ENCODE data around the gene MTFP1.
A peak's percentile ranks its signal among the peaks of the same experiment; 100 is the strongest.
"Not testable (repeated sequence)": the region's sequence is repeated elsewhere in the genome, so short reads cannot be mapped to it uniquely, and the experiment has no call there.

MTFP1 gene

GRCh38 chr22:30424534-30425326 is 838 bp upstream of the MTFP1 start:
- peak in 14 of 58 donors; percentile 15 to 69 (median 40) for DNase-seq

- no peak for DNase-seq
Observed at GRCh38 chr22:30425327-30425615, 297 bp upstream of the MTFP1 start.

GRCh38 chr22:30426388-30427353 is 1.1 kb downstream of the MTFP1 start:
- DNase-seq = peak in 54 of 58 donors; percentile 13 to 83 (median 52)

- no peak for DNase-seq
Observed at GRCh38 chr22:30427871-30428270, 2.3 kb downstream of the MTFP1 start.

- DNase-seq = no peak
Observed at GRCh38 chr22:30429887-30430286, 4.3 kb downstream of the MTFP1 start.

- DNase-seq = peak in 3 of 58 donors; percentile 4 to 34 (median 7)
Observed at GRCh38 chr22:30430933-30431332, 5.4 kb downstream of the MTFP1 start.

GRCh38 chr22:30432096-30432495 is 6.5 kb downstream of the MTFP1 start:
- no peak for DNase-seq

- no peak for DNase-seq
Observed at GRCh38 chr22:30432520-30432919, 7.0 kb downstream of the MTFP1 start.

GRCh38 chr22:30433227-30433626 is 7.7 kb downstream of the MTFP1 start:
- no peak for DNase-seq

GRCh38 chr22:30433773-30434172 is 8.2 kb downstream of the MTFP1 start:
- no peak for DNase-seq

GRCh38 chr22:30434843-30435242 is 9.3 kb downstream of the MTFP1 start:
- no peak for DNase-seq

- peak in 1 of 58 donors; percentile 17 for DNase-seq
Observed at GRCh38 chr22:30435674-30436126, 10.1 kb downstream of the MTFP1 start.

GRCh38 chr22:30436196-30436595 is 10.6 kb downstream of the MTFP1 start:
- DNase-seq = no peak

- DNase-seq = no peak
Observed at GRCh38 chr22:30438559-30438958, 13.0 kb downstream of the MTFP1 start.

- no peak for DNase-seq
Observed at GRCh38 chr22:30439226-30439625, 13.7 kb downstream of the MTFP1 start.

- no peak for DNase-seq
Observed at GRCh38 chr22:30439836-30440235, 14.3 kb downstream of the MTFP1 start.

GRCh38 chr22:30441088-30441487 is 15.5 kb downstream of the MTFP1 start:
- DNase-seq = no peak

GRCh38 chr22:30444632-30445437 is 19.3 kb downstream of the MTFP1 start:
- DNase-seq = peak in 41 of 58 donors; percentile 6 to 65 (median 26)

- no peak for DNase-seq
Observed at GRCh38 chr22:30445438-30446145, 20.0 kb downstream of the MTFP1 start.

GRCh38 chr22:30447656-30448055 is 22.1 kb downstream of the MTFP1 start:
- DNase-seq = no peak

- not testable (repeated sequence) for DNase-seq
Observed at GRCh38 chr22:30451488-30451887, 25.9 kb downstream of the MTFP1 start.
